CD4-positive, alpha-beta T cell treated with Interleukin-21 for 1 hour (primary cell): ENCODE data around the gene C2orf92.
"Not testable (repeated sequence)": the region's sequence is repeated elsewhere in the genome, so short reads cannot be mapped to it uniquely, and the experiment has no call there.

Experiments
- DNase-seq: peaks from one replicate; pipeline ENCODE4 v3.0.0-alpha.2; 2020

The C2orf92 gene

DNA sequence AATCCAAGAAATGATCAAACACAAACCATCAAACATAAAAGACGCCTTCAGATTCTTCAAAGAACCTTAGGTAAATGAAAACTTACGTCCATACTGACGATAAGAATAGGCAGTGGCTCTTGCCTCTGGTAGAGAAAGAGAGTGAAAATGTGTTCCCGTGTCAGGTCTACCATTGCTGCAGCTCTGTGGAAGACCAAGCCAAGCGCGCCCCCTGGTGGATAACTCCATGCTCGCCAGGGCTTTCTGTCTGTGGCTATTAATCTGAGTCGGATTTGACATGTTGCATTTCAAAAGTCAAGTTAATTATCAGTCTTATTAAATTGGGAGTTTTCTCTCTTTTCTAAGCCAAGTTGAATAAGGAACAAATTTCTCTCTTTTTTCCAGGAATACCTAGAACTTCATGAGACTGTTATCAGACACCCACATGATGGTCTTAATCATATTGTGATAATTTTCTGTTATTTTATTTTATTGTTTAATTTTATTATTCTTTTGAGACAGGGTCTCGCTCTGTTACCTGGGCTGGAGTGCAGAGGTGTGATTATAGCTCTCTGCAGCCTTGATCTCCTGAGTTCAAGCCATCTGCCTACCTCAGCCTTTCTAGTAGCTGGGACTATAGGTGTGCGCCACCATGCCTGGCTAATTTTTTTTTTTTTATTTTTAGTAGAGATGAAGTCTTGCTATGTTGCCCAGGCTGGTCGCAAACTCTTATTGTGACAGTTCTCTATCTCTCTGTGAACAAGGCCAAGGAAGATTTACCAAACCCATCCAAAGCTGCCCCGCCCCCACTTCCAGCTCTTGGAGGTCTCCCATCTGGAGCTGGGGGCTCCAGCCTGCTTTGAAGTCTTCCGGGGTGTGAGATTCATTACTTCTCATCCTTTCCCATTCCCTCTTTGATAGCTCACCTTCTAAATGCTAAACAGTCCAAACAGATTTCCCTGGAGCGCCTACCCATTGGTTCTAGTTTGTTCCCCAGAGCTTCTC, 28.0 kb downstream of the C2orf92 start:
- peak; percentile 90 for DNase-seq

DNA sequence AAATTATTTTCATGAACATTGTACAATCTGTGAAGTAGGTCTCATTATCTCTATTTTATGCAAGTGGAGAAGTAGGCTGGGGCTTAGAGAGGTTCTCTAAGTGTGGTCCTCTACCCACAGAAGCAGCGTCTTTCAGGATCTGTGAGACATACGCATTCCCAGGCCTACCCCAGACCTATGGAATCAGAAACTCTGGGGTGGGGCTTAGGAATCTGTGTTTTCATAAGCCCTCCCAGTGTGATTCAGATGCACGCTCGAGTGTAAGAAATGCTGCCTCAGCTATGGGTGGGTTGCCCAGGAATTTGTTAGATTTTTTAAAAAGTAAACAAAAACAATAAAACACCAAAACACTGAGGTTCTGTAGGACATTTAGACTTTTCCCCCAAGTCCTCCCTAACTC, 29.0 kb downstream of the C2orf92 start:
- no peak for DNase-seq

DNA sequence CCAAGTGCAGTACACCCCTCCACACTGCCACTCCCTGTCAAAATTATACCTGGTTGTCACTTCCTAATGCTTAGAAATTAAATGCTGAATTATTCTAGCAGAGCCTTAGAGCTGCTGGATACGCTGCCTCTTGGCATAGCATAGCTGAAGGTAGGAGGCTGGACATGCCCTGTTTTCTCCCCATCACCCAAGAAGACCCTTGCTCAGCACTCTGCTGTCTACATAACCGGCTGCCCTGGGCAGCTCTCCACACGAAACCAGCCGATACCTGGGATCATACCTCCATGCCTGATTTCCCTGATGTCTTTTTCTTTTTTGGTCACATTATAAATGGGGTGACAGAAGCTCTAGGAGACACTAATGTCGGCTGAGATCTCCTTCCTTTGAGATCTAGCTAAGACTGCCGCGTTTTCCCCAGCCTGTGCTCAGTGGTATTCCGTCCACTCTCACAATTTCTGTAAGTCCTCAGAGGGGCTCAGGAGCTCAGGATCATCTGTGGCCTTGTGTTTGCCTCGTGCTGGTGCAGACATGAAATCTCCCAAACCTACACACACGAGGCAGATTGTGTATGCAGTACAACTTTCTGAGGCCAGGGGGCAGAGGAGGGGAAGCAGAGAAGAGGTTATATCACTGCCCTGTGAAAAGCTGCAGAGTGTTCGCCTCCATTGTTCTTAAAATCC, 30.4 kb downstream of the C2orf92 start:
- peak; percentile 70 for DNase-seq

DNA sequence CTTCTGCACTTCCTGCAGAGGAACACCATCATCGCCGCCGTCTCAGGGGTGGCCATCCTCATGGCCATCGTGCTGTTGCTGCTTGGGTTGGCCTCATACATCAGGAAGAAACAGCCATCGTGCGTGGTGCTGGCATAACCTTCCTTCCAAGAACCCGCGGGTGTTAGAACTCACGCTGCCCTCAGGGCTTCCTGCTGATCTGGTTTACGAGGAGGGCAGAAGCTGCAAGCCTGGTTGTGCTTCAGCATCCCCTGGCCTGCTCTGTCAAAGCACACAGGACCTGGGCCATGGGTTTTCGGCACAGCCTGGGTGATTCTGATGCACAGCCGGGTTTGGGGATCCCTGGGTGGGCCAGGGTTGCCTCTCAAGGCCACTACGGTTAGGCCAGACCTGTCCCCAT, 31.7 kb downstream of the C2orf92 start:
- DNase-seq = no peak

DNA sequence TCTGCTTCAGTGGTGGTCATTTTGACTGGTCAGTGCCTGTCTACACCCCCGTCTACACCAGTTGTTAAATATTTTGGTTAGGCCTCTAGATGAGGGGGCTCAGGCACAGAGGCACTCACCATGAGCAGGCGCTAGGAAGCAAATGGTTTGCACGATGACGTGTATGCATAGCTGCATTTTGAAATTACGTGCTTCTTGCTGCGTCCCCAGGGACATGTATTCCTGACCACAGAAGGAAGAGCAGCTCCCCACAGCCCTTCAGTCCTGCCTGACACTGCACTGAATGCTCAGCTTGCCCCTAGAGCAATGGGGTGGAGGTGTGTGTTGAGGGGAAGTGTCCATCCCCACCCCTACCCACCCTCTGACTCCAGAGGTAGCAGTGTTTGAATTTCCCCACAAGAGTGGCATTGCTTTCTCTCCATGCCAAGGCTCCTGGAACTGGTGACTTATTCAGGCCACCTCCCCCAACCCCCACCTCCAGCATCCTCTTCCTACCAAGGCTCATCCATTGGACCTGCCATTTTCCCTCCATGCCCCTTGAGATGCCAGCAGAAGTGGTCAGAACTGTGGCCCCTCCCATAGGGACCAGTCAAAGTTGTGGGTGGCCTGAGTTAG, 32.4 kb downstream of the C2orf92 start:
- no peak for DNase-seq

DNA sequence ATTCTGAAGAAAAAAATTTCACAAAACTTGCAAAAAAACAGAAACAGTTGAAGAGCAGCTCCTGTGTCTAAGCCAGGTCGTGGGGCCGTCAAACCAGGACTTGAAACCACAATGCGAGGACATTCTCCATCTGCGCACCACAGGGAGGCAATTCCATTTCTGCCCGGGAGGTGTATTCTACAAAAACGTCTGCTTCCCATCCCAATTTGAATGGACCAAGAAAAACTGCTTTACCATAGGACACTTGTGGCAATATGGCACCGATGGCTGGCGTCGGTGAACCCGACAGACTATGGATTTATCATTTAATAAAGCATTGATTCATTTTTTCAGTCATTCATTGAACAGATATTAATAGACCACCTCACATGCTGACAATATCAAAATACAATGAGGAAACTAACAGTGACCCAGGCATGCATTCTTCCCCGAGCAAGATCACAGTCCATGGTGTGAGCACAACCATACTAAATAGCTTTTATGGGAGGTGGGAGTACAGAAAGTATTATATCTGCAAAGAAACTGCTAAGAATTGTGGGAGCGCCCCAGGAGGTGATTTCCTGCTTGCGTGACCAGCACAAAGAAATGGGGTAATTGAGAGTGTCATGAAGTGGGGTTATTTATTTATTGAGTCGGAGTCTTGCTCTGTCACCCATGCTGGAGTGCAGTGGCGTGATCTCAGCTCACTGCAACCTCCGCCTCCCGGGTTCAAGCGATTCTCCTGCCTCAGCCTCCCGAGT, 33.4 kb downstream of the C2orf92 start:
- no peak for DNase-seq

DNA sequence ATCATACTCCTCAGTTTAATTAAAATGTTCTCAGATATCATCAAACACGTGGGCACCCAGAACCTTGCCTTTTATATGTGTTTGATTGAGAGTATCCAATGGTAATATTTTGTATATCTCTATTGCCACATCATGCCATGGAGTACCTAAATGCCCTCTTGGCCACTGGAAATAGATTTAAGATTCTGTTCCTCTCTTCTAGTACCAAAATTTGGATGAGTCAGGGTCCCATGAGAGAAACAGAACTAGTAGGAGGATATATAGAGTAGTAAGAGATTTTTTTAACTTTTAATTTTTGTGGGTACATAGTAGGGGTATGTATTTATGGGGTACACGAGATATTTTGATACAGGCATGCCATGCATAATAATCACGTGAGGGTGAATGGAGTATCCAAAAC, 34.2 kb downstream of the C2orf92 start:
- DNase-seq = no peak

DNA sequence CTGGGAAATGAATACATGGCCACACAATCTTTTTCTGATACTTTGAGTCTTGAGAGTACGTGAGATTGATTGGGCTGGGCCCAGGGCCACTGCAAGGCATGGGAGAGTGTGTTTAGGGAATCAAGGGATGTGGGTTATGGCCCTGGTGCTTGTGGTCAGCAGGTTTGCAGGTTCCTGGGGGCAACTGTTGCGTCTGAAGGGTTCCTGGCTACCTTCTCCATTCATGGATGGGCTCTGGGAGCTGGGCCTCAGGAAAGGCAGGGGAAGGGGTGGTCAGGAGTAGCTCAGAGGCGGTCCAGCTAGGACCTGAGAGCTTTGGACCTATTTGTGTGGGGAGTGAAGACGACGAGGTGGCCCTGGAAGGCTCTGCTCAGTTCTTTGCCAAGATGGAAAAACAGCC, 35.5 kb downstream of the C2orf92 start:
- DNase-seq = no peak

DNA sequence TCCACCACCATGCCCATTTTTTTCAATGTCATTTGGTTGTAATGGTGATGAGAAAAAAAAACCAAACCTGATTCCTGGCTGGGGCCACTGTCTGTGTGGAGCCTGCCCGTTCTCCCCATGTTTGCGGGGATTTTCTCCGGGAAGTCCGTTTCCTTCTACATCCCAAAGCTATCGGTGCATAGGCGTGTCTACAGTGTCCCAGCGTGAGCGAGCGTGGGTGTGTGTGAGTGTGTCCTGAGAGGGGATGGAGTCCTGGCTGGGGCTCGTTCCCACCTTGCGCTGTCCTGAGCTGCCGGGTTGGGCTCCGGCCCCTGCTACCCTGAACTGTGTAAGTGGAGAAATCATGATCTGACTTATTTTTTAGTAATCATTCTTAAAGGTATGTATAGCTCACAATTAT, 36.6 kb downstream of the C2orf92 start:
- DNase-seq = no peak

DNA sequence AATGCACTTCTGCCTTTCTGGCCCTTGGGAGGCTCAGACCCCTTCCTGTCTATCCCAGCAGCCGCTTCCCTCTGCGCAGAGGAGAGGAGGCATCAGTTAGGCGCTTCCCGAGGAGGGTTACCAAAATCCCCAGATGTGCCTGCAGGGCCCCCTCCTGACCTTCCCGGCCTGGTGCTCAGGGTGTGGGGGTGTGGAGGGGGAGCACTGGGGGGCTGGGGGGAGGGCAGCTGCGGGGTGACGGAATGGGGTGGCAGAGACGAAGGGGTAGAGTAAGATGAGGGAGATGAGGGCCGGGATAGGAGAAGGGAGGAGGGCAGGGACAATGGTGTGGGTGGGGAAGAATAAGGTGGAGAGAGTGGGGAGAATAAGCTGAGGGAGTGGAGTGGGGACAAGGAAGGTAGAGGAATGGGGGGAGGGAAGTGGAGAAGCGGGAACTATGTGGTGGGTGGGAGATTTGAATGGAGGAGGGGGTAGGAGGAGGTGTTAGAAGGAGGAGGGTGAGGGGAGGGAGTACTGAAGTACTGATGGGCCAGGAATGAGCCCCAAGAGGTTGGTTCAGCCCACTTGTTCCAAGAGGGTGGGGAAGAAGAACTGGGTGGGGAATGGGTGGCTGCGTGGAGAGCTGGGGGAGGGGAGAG, 37.3 kb downstream of the C2orf92 start:
- DNase-seq = no peak

DNA sequence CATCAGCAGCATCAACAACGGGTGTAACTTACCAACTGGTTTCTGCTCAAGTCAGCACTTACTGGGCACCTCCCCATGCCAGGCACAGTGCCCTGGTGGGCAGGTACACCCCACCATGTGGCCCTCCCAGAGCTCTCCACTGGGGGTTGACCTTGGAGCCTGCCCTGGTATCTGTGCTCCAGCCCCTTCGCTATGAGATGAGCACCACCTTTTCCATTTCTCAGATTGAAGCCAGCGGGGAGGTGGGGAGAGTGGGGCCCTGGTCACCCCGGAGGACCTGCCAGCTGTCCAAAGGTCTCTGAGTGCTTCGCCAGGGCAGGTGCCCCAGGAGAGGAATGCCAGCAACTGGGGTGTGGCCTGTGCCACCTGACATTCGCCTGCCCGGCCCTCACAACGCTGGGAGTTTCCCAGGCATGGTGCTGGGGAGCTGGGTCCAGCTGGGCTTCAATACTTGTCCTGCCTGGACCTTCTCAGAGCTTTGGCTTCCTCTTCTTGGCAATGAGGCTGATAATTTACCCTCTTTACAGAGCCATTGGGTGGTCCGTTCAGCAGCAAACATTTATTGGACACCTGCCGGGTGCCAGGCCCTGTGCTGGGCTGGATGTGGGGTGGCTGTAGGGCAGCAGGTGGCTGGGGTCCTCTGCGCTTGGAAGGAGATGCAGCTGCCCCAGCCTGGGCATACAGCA, 38.0 kb downstream of the C2orf92 start:
- DNase-seq = no peak

DNA sequence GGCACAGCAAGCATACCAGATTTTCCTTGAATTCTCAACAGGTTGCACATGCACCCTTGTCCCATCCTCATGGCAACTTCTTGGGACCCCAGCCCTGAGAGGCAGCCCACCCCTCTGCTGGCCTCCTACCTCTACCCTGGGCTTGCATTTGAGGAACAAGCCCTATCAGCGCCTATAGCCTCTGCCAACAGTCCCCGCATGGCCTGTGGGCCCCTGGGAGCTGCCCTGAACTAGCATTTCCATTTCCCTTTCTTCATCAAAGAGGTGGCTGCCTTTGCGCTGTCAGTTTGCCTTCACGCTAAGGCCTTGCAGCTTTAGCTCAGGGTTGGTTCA, 38.5 kb downstream of the C2orf92 start:
- DNase-seq = no peak

DNA sequence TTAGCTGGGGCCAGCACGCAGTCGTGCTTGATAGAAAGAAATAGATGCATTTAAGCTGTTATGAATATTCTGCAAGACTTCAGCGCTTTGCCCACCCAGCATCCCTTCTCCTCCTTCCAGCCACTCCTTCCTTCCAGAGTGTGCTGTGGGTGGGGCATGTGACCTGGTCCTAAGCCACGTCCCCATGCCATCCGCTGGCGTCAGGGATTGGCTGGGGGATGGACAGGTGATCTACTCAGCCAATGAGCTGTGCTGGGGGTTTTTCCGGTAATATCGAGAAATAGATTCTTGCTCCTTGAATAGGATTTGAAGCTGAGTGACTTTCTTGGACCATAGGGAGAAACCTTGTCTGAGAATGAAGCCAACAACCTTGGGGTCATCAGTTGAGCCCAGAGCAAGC, 39.1 kb downstream of the C2orf92 start:
- DNase-seq = no peak

DNA sequence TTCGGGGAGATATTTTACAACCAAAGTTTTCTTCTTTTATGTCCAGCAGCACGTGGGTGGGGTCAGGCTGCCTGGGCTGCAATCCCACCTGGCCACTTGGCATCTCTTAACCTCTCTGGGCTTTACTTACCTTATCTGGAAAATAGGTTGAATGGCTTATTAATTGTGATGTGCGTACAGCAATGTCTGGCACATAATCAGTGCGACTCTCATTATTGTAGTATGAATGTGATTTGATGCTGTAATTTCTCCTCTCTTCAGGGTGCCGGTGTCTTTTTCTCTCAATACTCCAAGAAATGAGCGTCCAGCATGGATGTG, 41.8 kb downstream of the C2orf92 start:
- DNase-seq = no peak

DNA sequence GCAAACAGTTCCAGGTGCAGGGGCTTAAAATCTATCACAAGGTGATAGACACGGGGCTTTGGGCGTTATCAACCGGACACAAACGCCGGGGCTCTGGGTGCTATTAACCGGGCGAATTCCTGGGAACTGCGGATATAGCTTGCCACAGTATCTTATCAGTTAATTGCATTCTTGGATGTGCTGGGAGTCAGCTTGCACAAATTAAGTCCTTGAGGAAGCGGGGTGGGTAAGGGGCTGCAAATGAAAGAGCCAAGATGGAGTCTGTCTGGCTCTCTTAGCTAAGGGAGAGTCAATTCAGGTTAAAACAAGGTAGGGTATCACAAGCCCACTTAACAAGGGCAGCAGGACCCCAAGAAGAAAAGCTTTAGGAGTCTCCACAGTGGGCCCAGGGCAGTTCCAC, 42.7 kb downstream of the C2orf92 start:
- not testable (repeated sequence) for DNase-seq

DNA sequence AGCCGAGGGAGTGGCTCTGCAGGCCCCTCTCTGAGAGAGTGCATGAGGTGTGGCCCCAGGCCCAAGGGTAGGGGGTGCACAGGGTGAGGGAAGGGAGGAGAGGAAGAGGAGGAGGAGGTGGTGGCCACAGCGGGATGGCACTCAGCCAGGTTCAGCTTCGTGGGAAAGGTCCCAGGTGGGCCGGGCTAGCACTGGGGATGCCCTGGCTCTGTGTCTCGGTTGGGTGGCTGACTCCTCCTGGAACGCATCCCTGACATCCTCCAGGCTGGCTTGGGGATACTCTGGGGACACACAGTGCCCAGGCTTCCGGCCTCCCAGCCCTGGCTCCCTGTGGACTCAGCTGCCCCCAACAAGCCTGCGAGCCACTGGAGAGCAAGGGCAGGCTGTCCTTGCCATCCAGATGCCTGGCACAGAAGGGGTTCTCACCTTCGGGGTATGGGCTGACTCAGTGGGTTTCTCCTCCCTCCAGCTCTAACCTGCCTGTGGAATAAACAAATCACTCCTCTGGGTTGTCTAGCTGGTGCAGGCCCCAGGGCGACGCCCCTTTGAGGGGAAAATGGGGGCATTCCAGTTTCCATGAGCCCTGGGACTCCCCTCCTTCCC, 43.3 kb downstream of the C2orf92 start:
- DNase-seq = peak; percentile 33

DNA sequence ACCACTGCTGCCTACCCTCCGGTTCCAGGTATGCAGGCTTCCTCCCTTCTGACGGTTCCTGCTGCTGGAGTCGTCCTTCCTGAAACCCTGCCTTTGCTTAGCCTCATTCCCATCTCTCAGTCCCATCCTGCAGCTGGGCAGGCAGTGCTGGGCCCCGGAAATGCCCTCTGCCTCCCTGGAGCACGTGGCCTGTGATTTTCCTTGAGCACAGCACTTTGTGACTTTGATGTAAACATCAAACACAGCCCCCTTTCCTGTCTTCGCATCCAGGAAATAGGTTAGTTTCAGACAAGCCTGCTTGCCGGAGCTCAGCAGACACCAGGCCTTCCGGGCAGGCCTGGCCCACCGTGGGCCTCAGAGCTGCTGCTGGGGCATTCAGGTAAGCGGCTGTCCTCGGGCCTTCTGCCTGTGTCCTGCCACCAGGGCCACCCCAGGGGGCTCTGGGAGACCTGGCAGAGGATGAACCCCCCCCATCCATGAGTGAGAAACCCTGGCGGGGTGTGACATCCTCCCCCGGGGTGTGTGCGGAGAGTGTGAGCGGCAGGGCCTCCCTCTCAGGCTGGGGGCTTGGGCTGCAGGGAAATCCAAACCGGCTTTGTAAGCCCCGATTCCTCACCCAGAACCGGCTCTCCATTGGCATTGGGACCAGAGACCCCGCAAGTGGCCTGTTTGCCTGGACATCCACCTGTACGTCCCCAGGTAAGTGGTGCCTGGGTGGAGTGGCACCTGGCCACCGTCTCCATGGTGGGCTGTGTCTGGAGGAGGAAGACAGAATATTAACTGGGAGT, 44.0 kb downstream of the C2orf92 start, which contains the start of gene ZAP70:
ZAP70 (plus strand) TSS at position 281 of the 788 bp plus-strand sequence. CDS start 10,461 bp downstream, outside the sequence.
- DNase-seq = peak; percentile 78

DNA sequence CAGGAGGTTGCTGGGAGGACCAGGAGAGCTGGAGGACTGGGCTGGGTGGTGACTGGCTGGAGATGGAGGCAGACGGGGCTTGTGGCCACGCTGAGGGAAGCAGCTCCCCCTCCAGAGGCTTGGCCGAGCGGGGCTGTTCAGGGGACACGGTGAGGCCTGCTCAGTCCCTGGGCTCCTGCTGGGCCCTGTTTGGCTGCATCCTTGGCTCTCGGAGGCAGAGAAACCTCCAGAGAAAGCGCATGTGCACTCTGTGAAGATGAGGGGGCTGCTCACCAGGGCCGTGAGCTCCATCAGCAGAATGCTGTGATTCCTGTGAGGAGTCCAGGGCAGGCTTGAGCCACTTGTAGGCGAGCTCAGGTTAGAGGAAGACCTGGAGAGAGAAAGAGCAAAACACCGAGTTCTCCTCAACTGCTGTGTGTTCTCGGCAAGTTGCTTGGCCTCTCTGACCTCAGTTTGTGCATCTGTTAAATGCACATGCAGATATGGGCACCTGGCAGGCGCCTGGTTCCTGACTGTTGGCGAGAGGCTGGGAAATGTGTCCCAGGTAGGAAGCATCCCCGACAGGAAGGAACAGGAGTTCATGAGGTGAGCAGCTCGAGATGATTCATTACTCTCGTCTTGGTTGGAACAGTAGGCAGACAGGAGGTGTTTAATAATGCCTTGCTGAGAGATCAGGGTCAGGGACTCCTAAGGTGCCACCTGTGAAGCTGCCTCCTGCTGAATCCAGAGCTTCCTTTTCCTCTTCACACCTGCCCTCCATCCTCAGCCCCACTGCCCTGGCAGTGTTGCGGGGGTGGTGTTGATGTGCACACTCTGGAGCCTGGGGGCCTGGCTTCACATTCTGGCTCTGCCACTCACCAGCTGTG, 44.8 kb downstream of the C2orf92 start:
- DNase-seq = no peak

DNA sequence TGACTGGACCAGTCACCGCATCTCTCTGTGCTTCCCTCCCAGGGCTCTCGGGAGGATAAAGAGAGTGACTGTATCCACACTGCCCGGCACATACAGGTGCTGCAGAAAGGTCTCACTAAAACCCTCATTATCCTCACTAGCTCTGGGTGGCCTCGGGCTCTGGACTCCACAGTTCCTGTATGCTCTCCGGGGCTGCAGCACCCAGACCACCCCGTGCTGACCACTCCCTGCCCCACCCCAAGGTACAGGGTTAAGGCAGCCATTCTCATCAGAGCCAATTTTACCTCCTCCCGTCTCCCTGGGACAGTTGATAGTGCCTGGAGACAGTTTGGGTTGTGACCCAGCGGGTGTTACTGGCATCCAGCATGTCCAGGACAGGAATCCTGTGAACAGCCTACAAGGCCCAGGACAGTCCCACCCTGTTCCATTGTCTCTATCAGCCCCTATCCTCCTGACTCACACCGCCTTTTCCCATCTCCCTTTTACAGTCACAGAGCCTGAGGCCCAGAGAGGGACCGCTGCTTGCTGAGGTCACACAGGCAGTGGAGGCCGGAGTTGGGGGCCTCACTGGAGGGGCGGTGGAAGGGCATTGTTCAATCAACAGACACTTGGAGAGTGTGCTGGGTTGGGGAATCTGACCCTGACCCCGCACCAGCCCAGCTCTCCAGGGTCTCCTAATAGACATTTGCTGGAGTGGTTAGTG, 45.6 kb downstream of the C2orf92 start:
- no peak for DNase-seq
